HG03064 (cell line): ENCODE data around the gene REEP1.

Source experiments
- ATAC-seq: cut with Tn5 transposase; IDR thresholded peaks from one replicate; pipeline ENCODE4 v1.9.1; 2021; ENCODE audit warnings: low read depth; ENCODE audit not compliant: unreplicated experiment

The REEP1 gene

GRCh38 chr2:86285571-86285970 lies 51.9 kb downstream of the REEP1 start:
- no peak for ATAC-seq

- ATAC-seq, result no peak
These were observed 52.4 kb downstream of the REEP1 start for GRCh38 chr2:86284987-86285386.

DNA sequence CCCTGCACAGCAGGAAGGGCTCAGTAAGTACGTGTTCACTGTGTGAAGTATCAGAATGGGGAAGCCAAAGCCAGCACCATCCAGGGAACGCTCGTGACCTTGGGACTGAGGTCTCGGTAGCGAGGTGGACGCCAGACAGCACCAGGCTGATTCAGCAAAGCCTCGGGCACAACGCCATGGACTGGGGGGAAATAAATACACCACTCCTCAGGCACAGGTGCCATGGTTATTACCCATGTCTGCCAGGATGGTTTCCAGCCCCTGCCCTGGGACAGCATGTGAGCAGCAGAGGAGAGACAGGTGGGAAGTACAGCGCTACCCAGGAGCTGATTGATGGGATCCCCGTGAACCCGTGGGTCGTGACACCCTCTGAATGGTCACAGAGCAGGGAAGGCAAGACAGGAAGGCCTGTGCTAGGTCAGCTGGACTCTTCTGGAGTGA lies 53.0 kb downstream of the REEP1 start:
- no peak for ATAC-seq

GRCh38 chr2:86283411-86284030 lies 53.9 kb downstream of the REEP1 start:
- no peak for ATAC-seq

GRCh38 chr2:86281066-86281700 lies 56.2 kb downstream of the REEP1 start:
- ATAC-seq, result no peak

- ATAC-seq, result no peak
These were observed 57.2 kb downstream of the REEP1 start for GRCh38 chr2:86280191-86280667.

- no peak for ATAC-seq
These were observed 61.5 kb downstream of the REEP1 start for GRCh38 chr2:86275962-86276361.

GRCh38 chr2:86275384-86275799 lies 62.0 kb downstream of the REEP1 start:
- ATAC-seq, result no peak

DNA sequence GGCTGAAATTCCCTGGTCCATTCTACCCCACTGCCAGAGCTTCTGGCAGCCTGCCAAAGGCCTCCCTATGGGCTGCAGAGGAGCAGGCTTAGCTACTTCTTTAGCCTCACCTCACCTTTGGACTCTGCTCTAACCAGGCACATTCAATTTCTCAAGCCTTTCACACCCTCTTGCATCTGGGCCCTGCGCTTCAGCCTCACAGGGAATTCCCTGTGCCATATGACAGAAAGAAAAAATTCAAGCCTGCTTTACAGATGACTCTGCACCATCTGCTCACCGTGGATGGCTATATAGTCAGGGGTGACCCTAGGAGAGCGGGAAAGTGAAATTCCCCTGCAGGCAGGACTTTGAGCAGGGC lies 62.5 kb downstream of the REEP1 start:
- peak; percentile 58 for ATAC-seq

GRCh38 chr2:86274265-86274917 lies 63.0 kb downstream of the REEP1 start:
- no peak for ATAC-seq

GRCh38 chr2:86272111-86272510 lies 65.3 kb downstream of the REEP1 start:
- no peak for ATAC-seq

- no peak for ATAC-seq
These were observed 66.2 kb downstream of the REEP1 start for GRCh38 chr2:86271248-86271647.

DNA sequence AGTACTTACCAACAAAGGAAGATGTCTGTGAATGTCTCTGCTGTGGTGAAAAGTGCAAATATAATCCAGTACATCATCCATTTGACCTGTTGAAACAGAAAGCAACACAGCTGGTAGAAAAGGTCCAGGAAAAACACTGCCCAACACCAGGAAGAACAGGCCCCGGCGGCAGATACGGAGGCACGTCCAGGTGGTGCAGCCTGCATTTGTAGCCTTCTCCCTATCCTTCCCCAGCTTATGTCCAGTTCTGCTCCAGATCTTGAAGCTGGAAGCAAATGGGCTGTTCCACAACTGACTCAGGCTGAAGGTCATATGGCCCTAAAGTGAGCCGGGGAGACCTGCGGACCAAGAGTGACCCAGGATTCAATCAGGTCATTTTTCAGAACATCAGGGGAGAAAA lies 73.5 kb downstream of the REEP1 start:
- ATAC-seq, result no peak

DNA sequence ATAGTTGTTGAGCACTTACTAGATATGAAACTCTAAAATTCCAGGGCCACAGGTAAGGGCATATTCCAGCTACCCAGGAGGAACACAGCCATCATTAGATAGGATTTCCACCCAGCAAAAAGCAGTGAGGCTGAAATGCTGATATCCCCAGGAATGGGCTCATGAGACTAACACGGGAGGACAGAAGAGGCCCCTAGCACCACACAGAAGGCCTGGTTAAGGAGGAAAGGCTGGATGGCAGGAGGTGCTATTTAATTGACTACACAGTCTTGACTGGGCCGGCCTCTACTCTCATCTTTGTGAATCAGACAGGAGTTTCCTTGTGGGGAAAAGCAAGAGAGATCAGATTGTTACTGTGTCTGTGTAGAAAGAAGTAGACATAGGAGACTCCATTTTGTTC lies 76.4 kb downstream of the REEP1 start:
- ATAC-seq, result no peak

DNA sequence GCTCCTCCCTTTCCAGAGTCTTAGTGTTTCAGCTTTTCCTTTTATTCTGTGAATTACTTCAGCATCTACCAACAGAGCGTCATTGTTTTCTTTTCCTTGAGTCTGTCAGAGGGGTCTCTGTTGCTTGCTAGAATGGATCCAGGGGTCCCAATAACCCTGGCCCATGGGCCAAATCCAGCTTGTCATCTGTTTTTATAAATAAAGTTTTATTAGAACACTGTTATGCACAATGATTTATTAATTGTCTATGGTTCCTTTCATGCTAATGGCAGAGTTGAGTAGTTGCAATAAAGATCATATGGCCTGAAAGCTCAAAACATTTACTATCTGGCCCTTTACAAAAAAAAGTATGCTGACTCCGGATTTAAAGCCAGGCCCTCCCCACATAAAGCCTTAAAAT lies 79.3 kb downstream of the REEP1 start:
- no peak for ATAC-seq

DNA sequence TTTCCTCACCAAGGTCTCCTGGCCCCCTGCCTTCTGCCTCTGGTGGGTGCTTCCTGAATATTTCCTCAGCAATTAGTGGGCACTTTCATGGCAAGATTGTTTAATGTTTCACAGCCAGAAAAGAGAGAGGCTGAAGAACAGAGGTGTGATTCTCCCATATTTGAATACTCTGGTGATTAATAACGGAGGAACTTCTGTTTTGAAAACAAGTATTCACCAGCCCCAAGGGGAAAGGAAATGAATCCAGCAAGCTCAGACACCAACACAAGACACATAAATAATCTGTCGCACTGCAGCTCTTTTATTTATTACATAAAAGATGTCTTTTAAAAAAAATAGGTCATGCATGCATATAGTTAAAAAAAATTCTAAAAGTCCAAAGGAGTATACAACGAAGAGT lies 80.4 kb downstream of the REEP1 start:
- no peak for ATAC-seq

- ATAC-seq, result no peak
These were observed 81.1 kb downstream of the REEP1 start for GRCh38 chr2:86256300-86256699.

DNA sequence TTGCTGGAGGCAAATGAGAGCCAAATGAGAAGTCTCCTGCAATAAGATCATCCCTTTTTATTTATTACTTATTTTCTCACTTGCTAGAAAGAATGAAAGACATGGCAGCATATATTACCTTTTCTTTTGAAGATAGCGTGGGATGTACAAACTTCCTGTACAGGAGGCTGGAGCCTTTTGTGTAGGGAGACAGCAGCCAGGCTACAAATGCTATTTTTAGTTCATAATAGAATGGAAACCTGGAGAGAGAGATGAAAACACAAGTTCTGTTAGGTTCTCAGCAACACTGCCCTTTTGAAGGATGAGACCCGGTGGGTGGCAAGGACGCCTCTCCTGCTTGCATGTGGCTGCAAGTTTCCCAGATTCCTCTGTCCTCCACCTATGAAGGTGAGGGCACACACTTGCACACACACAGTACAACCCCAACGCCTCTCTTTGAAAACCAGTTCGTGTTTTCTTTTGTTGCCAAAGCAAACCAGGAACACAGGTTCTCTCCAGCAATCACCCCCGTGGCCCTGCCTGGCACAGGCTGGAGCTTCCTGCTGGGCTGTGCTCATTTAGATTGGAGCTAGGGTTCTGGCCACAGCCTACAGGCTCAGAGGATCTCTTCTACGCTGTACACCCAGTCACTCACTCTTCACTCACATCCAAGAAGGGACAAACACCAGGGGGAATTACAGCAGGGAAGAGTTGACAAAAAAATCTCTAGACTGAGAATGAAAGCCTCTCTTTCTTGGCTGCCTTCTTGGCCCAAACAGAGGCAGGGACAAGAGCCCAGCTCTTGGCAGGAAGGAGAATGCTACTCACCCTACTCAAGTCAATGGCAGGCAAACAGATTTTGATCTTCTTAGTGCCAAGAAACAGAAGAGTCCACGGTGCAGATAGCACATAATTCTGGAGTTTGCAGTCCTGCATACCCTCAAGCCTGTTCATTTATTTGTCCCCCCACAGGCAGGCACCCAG lies 82.6 kb downstream of the REEP1 start:
- no peak for ATAC-seq

DNA sequence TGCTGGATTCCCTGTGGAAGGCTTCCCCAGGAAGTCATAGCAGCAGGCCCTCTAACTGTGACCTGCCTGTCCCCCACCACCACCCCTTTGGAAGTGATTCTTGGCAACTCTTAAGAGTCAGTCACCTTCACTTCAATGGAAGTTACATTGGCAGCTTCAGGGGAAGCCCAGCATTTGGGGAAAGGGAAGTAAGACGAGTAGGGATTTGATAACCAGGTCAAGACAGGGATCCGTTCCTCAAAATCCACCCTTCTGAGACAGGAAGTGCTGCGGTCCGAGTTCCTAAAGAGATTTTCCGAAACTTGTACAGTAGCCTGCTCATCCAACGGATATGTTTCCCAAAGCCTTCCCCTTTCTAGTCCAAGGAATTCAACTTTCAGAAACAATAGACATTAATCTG lies 84.0 kb downstream of the REEP1 start:
- ATAC-seq, result no peak

- no peak for ATAC-seq
These were observed 85.6 kb downstream of the REEP1 start for GRCh38 chr2:86251840-86252266.
